HepG2 (cell line): ENCODE measurements around the gene SLC16A5. TPM values are rescaled to one million over a fixed set of nuclear protein-coding genes. Genes with fewer than 3 reads are reported as not detected.
A peak's percentile ranks its signal among the peaks of the same experiment; 100 is the strongest.

Source experiments
- GMEB1 ChIP-seq: sonication (generic); formaldehyde crosslinking; IDR thresholded peaks from 2 replicates; pipeline ENCODE4 v1.5.1; 2020; ENCODE audit warnings: missing genetic modification reagents, mild to moderate bottlenecking, borderline replicate concordance
- KDM1A ChIP-seq: IDR thresholded peaks from 2 replicates; pipeline ENCODE4 v1.6.1; 2016; ENCODE audit warnings: missing compliant biosample characterization
- RBAK ChIP-seq: sonication (generic); formaldehyde crosslinking; IDR thresholded peaks from 2 replicates; pipeline ENCODE4 v1.5.1; 2020; ENCODE audit warnings: mild to moderate bottlenecking, missing genetic modification reagents
- SRSF9 ChIP-seq: fragments of 200-400 bp; formaldehyde crosslinking; IDR thresholded peaks from 2 replicates; pipeline ENCODE4 v1.6.1; 2018; ENCODE audit warnings: borderline replicate concordance, mild to moderate bottlenecking, low read depth, low read length; ENCODE audit not compliant: insufficient read depth, poor library complexity, severe bottlenecking
- TOE1 ChIP-seq: sonication (generic); formaldehyde crosslinking; IDR thresholded peaks from 2 replicates; pipeline ENCODE4 v1.4.0; 2020; ENCODE audit warnings: mild to moderate bottlenecking, missing genetic modification reagents
- ZBTB14 ChIP-seq: sonication (generic); formaldehyde crosslinking; IDR thresholded peaks from 2 replicates; pipeline ENCODE4 v1.4.0; 2020; ENCODE audit warnings: missing genetic modification reagents
- ZBTB40 ChIP-seq, 2 experiments: fragments of 450-650 bp in 1 of 2; sonication (generic) in 1 of 2; formaldehyde crosslinking in 1 of 2; IDR thresholded peaks; 2 replicates each; pipeline versions ENCODE4 v1.6.1 to v1.8.0; 2016 to 2022; ENCODE audit warnings: antibody characterized with exemption in 1 of 2, mild to moderate bottlenecking in 1 of 2, missing genetic modification reagents in 1 of 2
- ZFP62 ChIP-seq: sonication (generic); formaldehyde crosslinking; IDR thresholded peaks from 2 replicates; pipeline ENCODE4 v1.4.0; 2020; ENCODE audit warnings: missing genetic modification reagents
- ZMYM2 ChIP-seq: sonication (generic); formaldehyde crosslinking; IDR thresholded peaks from 2 replicates; pipeline ENCODE4 v1.8.0; 2022; ENCODE audit warnings: mild to moderate bottlenecking, missing genetic modification reagents
- ZNF329 ChIP-seq: sonication (generic); formaldehyde crosslinking; IDR thresholded peaks from 2 replicates; pipeline ENCODE4 v1.9.0; 2021; ENCODE audit warnings: low read depth, mild to moderate bottlenecking, missing genetic modification reagents
- ZNF549 ChIP-seq: sonication (generic); formaldehyde crosslinking; IDR thresholded peaks from 2 replicates; pipeline ENCODE4 v1.5.0; 2020; ENCODE audit warnings: missing genetic modification reagents
- ZNF558 ChIP-seq: sonication (generic); formaldehyde crosslinking; IDR thresholded peaks from 2 replicates; pipeline ENCODE4 v1.9.0; 2022; ENCODE audit warnings: mild to moderate bottlenecking, missing genetic modification reagents, borderline replicate concordance
- ZNF710 ChIP-seq: sonication (generic); formaldehyde crosslinking; IDR thresholded peaks from 2 replicates; pipeline ENCODE4 v1.5.0; 2020; ENCODE audit warnings: mild to moderate bottlenecking, missing genetic modification reagents, borderline replicate concordance
- ZSCAN31 ChIP-seq: sonication (generic); formaldehyde crosslinking; IDR thresholded peaks from 2 replicates; pipeline ENCODE4 v1.5.0; 2020; ENCODE audit warnings: low read depth, mild to moderate bottlenecking, missing genetic modification reagents
- polyA plus RNA-seq, 8 experiments: library from polyadenylated mRNA; depleted of rRNA in 3 of 8; stranded (reverse) in 7 of 8; unstranded in 1 of 8; fragments of >200 nt; fragmentation: Illumina TruSeq in 4 of 8; extraction: Trizol in 4 of 8; gene quantifications; 2 replicates each; pipeline versions ENCODE4 v1.2.1 to v1.2.3, GENCODE V29; 2011 to 2016; ENCODE audit warnings: low read depth in 4 of 8, missing spikeins in 1 of 8, mixed read lengths in 1 of 8; ENCODE audit not compliant: insufficient read depth in 1 of 8
- total RNA-seq, 5 experiments: library from RNA; depleted of rRNA; stranded (reverse); fragments of >200 nt; fragmentation: Illumina TruSeq; extraction: Trizol; gene quantifications; 2 replicates each; pipeline ENCODE4 v1.2.3, GENCODE V29; 2016; ENCODE audit warnings: low read depth in 1 of 5

The SLC16A5 gene
- total and polyA plus RNA-seq, 2 of the 13 experiments (the other 11 are each of a cell fraction or from before 2014, with no cell fraction given), result 0.69 to 5.6 TPM

GRCh38 chr17:75084039-75084660 is 3.6 kb upstream of the SLC16A5 start (continued):
- TF ChIP-seq ZBTB40 (IDR thresholded peaks at IDR 0.05) (no peak), ZBTB40 (CRISPR knock-in tag; IDR thresholded peaks at IDR 0.05) (no peak; the same call in 1 of the 2 replicates), SRSF9 (no peak), ZBTB14 (CRISPR knock-in tag) (no peak), RBAK (CRISPR knock-in tag) (peak; percentile 66; the same call in 1 of the 2 replicates), ZNF710 (peak; percentile 48; the same call in 1 of the 2 replicates), ZNF558 (CRISPR knock-in tag) (no peak), ZNF549 (CRISPR knock-in tag) (no peak), ZMYM2 (peak; percentile 91), ZSCAN31 (CRISPR knock-in tag) (no peak), ZNF329 (CRISPR knock-in tag) (no peak), ZFP62 (CRISPR knock-in tag) (no peak), TOE1 (peak; percentile 81; the same call in 1 of the 2 replicates), KDM1A (CRISPR knock-in tag) (peak; percentile 71; the same call in 1 of the 2 replicates), GMEB1 (CRISPR knock-in tag) (no peak)
